ENCODE results near the gene GRM4.

GRM4 gene

DNA sequence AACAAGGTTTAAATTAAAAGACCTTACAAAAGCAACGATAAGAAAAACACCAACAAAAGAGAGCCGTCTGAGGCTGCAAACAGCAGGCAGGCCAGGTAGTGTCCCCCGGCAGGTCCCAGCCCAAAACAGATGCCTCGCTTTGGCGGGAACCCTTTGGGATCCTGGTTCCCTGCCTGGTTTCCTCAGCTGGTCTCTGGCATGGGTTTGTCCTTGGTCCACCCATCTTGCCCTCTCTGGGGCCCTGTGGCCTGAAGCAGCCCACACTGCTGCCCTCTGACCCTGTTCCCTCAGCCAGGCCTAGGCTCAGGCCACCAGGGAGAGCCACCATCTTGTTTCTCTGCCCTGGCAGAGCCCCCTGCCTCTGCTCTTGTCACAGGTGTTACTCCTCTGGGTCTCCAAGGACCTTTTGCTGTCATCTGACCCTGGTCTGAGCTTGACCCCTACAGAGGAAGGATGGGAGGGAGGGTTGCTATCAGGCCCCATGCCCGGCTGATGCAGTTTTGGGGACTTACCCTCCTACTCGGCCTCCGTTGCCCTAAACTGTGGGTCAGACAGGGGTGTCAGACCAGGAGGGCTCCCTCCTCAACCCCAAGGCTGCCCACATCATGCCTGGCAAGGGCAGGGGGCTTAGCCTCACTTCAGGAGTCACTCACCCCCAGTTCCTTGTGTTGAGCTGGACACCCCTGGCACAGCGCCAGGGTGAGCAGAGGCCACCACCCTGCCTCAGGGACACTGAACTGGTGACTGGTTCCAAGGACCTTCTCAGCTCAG is 30.6 kb upstream of the GRM4 start:
- no peak overlapping the region for H2BK15ac ChIP-seq (replicated peaks; ENCODE audit: low read depth)
- H3K36me3 ChIP-seq (ENCODE audit: control insufficient read depth, insufficient read depth, low read length), result no peaks in the 10 kb centered on the region
- H2AK5ac ChIP-seq (ENCODE audit: low read length), result no peak overlapping the region
- no peak overlapping the region for H3K9ac ChIP-seq (ENCODE audit: low read length)
- no peaks in the 10 kb centered on the region for H3K79me1 ChIP-seq (ENCODE audit: low read length)
- no peak overlapping the region for H2BK5ac ChIP-seq (ENCODE audit: low read length)
- H3K4ac ChIP-seq (ENCODE audit: low read depth, low read length), result no peak overlapping the region
- no peaks in the 10 kb centered on the region for H3K79me2 ChIP-seq (ENCODE audit: control insufficient read depth, insufficient read depth, low read length)
- H3K4me2 ChIP-seq (ENCODE audit: low read length), result no peak overlapping the region
- no peak overlapping the region for H4K5ac ChIP-seq (ENCODE audit: low read length)
- no peak for DNase-seq
- H3K4me3 ChIP-seq (ENCODE audit: low read length), result no peak overlapping the region
- WGBS (ENCODE audit: extremely low coverage, insufficient coverage, low lambda C conversion rate), result no CpG with 5 or more reads among the region's 9 CpGs
- H3K27me3 ChIP-seq (ENCODE audit: insufficient read depth, low read length, poor library complexity), result no peaks in the 10 kb centered on the region
- H3K56ac ChIP-seq (ENCODE audit: low read length), result no peak overlapping the region
- H3K4me1 ChIP-seq (ENCODE audit: control insufficient read depth, low read depth, low read length), result no peaks in the 10 kb centered on the region
- no peak overlapping the region for H3K23ac ChIP-seq (ENCODE audit: low read length)
- H2BK120ac ChIP-seq (ENCODE audit: low read depth, low read length), result no peak overlapping the region
- H3K27ac ChIP-seq (ENCODE audit: low read depth, low read length), result no peak overlapping the region
- H4K8ac ChIP-seq (ENCODE audit: low read depth, low read length), result no peak overlapping the region
- H3K18ac ChIP-seq (ENCODE audit: low read length), result no peak overlapping the region

DNA sequence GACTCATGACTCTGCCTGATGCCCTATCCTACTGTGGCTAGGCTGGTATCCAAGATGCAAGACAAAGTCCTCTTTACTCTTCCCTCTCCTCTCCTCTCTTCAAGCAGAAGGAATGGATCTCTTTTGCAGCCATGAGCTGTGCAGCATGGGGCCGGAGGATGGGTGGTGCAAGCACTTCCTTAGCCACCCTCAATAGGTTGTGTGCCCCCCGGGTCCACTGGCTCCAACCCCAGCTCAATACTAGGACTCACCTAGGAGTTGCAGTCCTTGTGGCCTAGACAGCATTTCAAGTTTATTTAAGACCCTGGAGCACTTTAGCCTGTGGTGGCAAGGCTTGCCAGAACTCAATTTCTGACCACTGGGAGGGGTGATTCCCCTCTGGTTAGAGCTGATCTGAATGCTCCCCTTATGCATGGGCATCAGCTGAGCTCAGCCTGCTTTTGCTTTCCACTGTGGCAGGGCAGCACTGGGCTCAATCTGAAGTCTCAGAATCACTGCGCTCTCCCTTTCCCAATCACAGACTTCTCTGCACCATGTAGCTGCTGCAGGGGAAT is 29.0 kb upstream of the GRM4 start:
- H3K4me2 ChIP-seq (ENCODE audit: low read length), result no peak overlapping the region
- no peak overlapping the region for H3K9ac ChIP-seq (ENCODE audit: low read length)
- H3K4me3 ChIP-seq (ENCODE audit: low read length), result no peak overlapping the region
- H3K18ac ChIP-seq (ENCODE audit: low read length), result no peak overlapping the region
- WGBS (ENCODE audit: extremely low coverage, insufficient coverage, low lambda C conversion rate), result no CpG with 5 or more reads among the region's 3 CpGs
- no peak overlapping the region for H2BK15ac ChIP-seq (replicated peaks; ENCODE audit: low read depth)
- no peak for DNase-seq
- no peak overlapping the region for H3K27ac ChIP-seq (ENCODE audit: low read depth, low read length)
- no peak overlapping the region for H4K5ac ChIP-seq (ENCODE audit: low read length)
- H3K27me3 ChIP-seq (ENCODE audit: insufficient read depth, low read length, poor library complexity), result no peaks in the 10 kb centered on the region
- no peak overlapping the region for H3K4ac ChIP-seq (ENCODE audit: low read depth, low read length)
- H2AK5ac ChIP-seq (ENCODE audit: low read length), result no peak overlapping the region
- H4K8ac ChIP-seq (ENCODE audit: low read depth, low read length), result no peak overlapping the region
- H3K56ac ChIP-seq (ENCODE audit: low read length), result peak overlapping the region; percentile 8
- no peaks in the 10 kb centered on the region for H3K4me1 ChIP-seq (ENCODE audit: control insufficient read depth, low read depth, low read length)
- H2BK5ac ChIP-seq (ENCODE audit: low read length), result no peak overlapping the region
- H3K36me3 ChIP-seq (ENCODE audit: control insufficient read depth, insufficient read depth, low read length), result no peaks in the 10 kb centered on the region
- H2BK120ac ChIP-seq (ENCODE audit: low read depth, low read length), result no peak overlapping the region
- H3K79me1 ChIP-seq (ENCODE audit: low read length), result no peaks in the 10 kb centered on the region
- H3K79me2 ChIP-seq (ENCODE audit: control insufficient read depth, insufficient read depth, low read length), result no peaks in the 10 kb centered on the region
- H3K23ac ChIP-seq (ENCODE audit: low read length), result no peak overlapping the region

DNA sequence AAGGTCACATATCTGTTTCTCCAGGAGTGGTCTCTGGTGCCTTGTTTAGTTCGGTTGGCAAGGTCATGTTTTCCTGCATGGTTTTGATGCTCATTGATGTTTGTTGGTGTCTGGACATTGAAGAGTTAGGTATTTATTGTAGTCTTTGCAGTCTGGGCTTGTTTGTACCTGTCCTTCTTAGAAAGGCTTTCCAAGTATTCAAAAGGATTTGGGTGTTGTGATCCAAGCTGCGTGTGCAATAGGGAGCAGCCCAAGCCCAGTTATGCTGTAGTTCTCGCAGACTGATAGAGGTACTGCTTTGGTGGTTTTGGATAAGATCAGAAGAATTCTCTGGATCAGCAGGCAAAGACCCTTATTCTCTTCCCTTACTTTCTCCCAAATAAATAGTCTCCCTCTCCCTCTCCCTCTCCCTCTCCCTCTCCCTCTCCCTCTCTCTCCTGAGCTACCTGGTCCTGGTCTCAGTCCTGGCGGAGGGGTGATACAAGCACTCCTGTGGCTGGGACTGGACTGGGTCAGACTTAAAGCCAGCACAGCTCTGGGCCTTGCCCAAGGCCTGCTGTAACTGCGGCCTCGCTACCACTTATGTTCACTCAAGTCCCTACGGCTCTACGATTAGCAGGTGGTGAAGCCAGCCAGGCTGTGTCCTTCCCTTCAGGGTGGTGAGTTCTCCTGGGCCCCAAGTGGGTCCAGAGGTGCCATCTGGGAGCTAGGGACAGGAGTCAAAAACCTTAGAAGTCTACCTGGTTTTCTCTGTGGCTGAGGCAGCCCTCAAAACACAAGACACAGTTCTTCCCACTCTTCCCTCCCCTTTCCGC is 27.3 kb upstream of the GRM4 start:
- Histone ChIP-seq H2BK15ac (replicated peaks; ENCODE audit: low read depth) (no peak overlapping the region), H3K4me2 (ENCODE audit: low read length) (no peak overlapping the region), H3K4me1 (ENCODE audit: control insufficient read depth, low read depth, low read length) (no peaks in the 10 kb centered on the region), H3K18ac (ENCODE audit: low read length) (no peak overlapping the region), H3K27me3 (ENCODE audit: insufficient read depth, low read length, poor library complexity) (no peaks in the 10 kb centered on the region), H3K9ac (ENCODE audit: low read length) (no peak overlapping the region), H2AK5ac (ENCODE audit: low read length) (no peak overlapping the region), H3K23ac (ENCODE audit: low read length) (no peak overlapping the region), H3K4ac (ENCODE audit: low read depth, low read length) (no peak overlapping the region), H3K79me2 (ENCODE audit: control insufficient read depth, insufficient read depth, low read length) (no peaks in the 10 kb centered on the region), H4K8ac (ENCODE audit: low read depth, low read length) (no peak overlapping the region), H3K36me3 (ENCODE audit: control insufficient read depth, insufficient read depth, low read length) (no peaks in the 10 kb centered on the region), H3K27ac (ENCODE audit: low read depth, low read length) (no peak overlapping the region), H3K4me3 (ENCODE audit: low read length) (no peak overlapping the region), H4K5ac (ENCODE audit: low read length) (no peak overlapping the region), H3K79me1 (ENCODE audit: low read length) (no peaks in the 10 kb centered on the region), H2BK120ac (ENCODE audit: low read depth, low read length) (no peak overlapping the region), H2BK5ac (ENCODE audit: low read length) (no peak overlapping the region), H3K56ac (ENCODE audit: low read length) (no peak overlapping the region)
- DNase-seq, result no peak
- WGBS (ENCODE audit: extremely low coverage, insufficient coverage, low lambda C conversion rate), result no CpG with 5 or more reads among the region's 9 CpGs

DNA sequence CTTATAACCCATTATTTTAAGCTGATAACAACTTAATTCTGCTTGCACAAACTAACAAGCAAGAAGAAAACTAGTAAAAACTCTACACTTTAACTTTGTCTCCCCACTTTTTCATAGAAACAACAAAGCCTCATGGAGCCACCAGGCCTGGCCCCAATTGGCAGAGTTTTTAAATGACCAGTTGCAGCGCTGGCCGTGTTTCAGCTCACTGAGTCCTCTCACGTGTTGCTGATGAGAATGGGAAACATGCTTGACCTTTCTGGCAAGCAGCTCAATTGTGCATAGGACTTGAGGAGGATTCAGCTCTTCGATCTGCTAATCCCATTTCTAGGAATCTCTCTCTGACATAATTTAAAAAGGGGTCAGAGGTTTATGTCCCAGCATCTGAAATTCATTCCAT is 24.5 kb upstream of the GRM4 start:
- H3K23ac ChIP-seq (ENCODE audit: low read length), result no peak overlapping the region
- H3K27ac ChIP-seq (ENCODE audit: low read depth, low read length), result no peak overlapping the region
- no peak overlapping the region for H2AK5ac ChIP-seq (ENCODE audit: low read length)
- no peak overlapping the region for H3K4ac ChIP-seq (ENCODE audit: low read depth, low read length)
- H3K79me2 ChIP-seq (ENCODE audit: control insufficient read depth, insufficient read depth, low read length), result no peaks in the 10 kb centered on the region
- H3K56ac ChIP-seq (ENCODE audit: low read length), result no peak overlapping the region
- H3K36me3 ChIP-seq (ENCODE audit: control insufficient read depth, insufficient read depth, low read length), result no peaks in the 10 kb centered on the region
- DNase-seq, result no peak
- WGBS (ENCODE audit: extremely low coverage, insufficient coverage, low lambda C conversion rate), result no CpG with 5 or more reads among the region's 4 CpGs
- H2BK5ac ChIP-seq (ENCODE audit: low read length), result no peak overlapping the region
- no peak overlapping the region for H4K8ac ChIP-seq (ENCODE audit: low read depth, low read length)
- no peak overlapping the region for H3K18ac ChIP-seq (ENCODE audit: low read length)
- no peak overlapping the region for H3K4me2 ChIP-seq (ENCODE audit: low read length)
- no peaks in the 10 kb centered on the region for H3K27me3 ChIP-seq (ENCODE audit: insufficient read depth, low read length, poor library complexity)
- no peak overlapping the region for H4K5ac ChIP-seq (ENCODE audit: low read length)
- no peak overlapping the region for H2BK120ac ChIP-seq (ENCODE audit: low read depth, low read length)
- H3K4me3 ChIP-seq (ENCODE audit: low read length), result no peak overlapping the region
- H2BK15ac ChIP-seq (replicated peaks; ENCODE audit: low read depth), result no peak overlapping the region
- H3K9ac ChIP-seq (ENCODE audit: low read length), result no peak overlapping the region
- H3K79me1 ChIP-seq (ENCODE audit: low read length), result no peaks in the 10 kb centered on the region
- H3K4me1 ChIP-seq (ENCODE audit: control insufficient read depth, low read depth, low read length), result no peaks in the 10 kb centered on the region

DNA sequence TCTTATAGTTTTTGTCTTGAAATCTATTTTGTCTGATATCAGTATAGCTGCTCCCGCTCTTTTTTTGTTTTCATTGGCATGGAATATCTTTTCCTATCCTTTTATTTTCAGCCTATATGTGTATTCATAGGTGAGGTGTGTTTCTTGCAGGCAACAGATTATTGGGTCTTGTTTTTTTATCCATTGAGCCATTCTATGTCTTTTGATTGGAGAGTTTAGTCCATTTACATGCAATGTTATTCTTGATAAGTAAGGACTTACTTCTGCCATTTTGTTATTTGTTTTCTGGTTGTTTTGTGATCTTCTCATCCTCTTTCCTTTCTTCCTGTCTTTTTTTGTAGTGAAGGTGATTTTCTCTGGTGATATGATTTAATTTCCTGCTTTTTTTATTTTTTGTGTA is 24.0 kb upstream of the GRM4 start:
- H3K18ac ChIP-seq (ENCODE audit: low read length), result no peak overlapping the region
- H3K4me3 ChIP-seq (ENCODE audit: low read length), result no peak overlapping the region
- no peaks in the 10 kb centered on the region for H3K4me1 ChIP-seq (ENCODE audit: control insufficient read depth, low read depth, low read length)
- H3K36me3 ChIP-seq (ENCODE audit: control insufficient read depth, insufficient read depth, low read length), result no peaks in the 10 kb centered on the region
- H2BK5ac ChIP-seq (ENCODE audit: low read length), result no peak overlapping the region
- no peak overlapping the region for H3K4ac ChIP-seq (ENCODE audit: low read depth, low read length)
- H3K23ac ChIP-seq (ENCODE audit: low read length), result no peak overlapping the region
- no peak overlapping the region for H4K8ac ChIP-seq (ENCODE audit: low read depth, low read length)
- H4K5ac ChIP-seq (ENCODE audit: low read length), result no peak overlapping the region
- DNase-seq, result no peak
- no peaks in the 10 kb centered on the region for H3K79me1 ChIP-seq (ENCODE audit: low read length)
- no peak overlapping the region for H2BK15ac ChIP-seq (replicated peaks; ENCODE audit: low read depth)
- H3K27me3 ChIP-seq (ENCODE audit: insufficient read depth, low read length, poor library complexity), result no peaks in the 10 kb centered on the region
- H3K27ac ChIP-seq (ENCODE audit: low read depth, low read length), result no peak overlapping the region
- no peak overlapping the region for H2BK120ac ChIP-seq (ENCODE audit: low read depth, low read length)
- WGBS (ENCODE audit: extremely low coverage, insufficient coverage, low lambda C conversion rate), result no CpG with 5 or more reads among the region's 1 CpG
- H3K56ac ChIP-seq (ENCODE audit: low read length), result no peak overlapping the region
- no peaks in the 10 kb centered on the region for H3K79me2 ChIP-seq (ENCODE audit: control insufficient read depth, insufficient read depth, low read length)
- H3K4me2 ChIP-seq (ENCODE audit: low read length), result no peak overlapping the region
- H3K9ac ChIP-seq (ENCODE audit: low read length), result no peak overlapping the region
- no peak overlapping the region for H2AK5ac ChIP-seq (ENCODE audit: low read length)
